NK-92 (cell line): Measurements from ENCODE around the gene ZBTB7B.

ENCODE experiments used
- DNase-seq: peaks from one replicate; lab custom pipeline; 2025; ENCODE audit not compliant: unreplicated experiment; lab: John Stamatoyannopoulos, UW

The ZBTB7B gene

DNA sequence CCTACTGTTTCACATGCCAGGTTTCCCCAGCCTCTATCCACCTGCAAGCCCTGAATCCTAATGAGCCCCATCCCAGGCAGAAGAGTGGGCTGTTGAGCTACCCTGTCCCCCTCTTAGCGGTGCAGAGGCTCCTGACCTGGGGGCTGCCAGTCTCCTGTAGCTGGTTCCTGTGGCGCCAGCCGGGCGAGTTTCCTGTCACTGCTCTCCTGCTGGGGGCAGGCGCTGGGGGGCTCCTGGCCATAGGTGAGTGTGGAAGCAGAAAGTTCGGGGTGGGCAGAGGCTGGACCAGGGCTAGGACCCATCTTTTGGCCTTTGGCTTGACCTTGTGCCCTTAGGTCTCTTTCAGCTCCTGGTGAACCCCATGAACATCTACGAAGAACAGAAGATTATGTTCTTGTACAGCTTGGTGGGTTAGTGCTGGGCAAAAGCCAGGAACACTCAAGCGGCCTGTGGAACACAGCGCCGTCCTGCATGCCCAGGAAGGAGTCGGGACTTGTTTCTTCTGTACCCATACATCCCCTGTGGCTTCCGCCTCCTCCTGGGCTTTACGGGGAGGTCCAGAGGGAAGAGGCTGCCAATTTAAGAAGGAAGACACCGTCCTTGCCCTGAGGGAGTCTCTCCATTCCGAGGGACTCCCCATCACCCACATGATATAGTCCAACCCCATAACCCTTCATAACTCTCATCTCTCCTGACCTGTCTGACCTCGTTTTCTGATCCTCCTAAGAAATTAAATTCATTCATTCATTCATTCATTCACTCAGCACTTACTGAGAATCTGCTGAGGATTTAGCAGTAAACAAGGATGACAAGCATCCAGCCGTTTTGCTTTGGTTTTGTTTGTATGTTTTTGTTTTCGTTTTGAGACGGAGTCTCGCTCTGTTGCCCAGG lies 32.0 kb downstream of the ZBTB7B start:
- no peak for DNase-seq

DNA sequence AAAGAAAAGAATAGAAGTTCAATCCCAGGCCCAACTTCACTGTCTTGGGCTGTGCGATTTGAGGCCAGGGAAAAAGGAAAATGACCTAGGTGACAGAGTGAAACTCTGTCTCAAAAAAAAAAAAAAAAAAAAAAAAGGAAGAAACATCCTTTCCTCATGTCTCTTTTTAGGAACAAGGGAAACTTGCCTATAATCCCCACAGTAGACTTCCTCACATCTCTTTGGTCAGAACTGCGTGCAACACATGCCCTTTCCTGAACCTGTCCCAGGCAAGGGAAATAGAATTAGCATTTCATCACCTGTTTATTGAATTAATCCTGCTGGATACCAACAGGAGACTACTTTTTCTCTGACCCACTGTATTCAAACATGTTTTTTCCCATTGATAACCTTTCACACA lies 33.3 kb downstream of the ZBTB7B start:
- no peak for DNase-seq

DNA sequence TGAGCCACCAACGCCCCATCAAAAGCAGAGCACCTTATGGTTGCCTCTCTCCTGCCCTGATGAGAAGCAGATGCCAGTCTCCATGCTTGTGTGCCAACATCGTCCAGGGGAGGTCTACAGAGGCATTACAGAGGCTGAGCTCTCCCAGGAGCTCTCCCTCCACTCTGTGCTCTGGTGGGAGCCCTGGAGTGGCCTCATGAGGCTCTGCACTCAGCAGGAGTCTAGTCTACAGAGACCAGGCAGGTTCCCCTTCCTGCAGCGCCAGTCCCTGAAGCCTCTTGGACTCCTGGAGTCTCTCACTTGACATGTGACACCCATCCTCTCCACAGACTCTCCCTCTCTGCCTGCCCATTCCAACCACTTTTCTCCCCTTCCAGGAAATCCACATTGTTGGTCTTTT lies 34.4 kb downstream of the ZBTB7B start:
- DNase-seq: no peak

DNA sequence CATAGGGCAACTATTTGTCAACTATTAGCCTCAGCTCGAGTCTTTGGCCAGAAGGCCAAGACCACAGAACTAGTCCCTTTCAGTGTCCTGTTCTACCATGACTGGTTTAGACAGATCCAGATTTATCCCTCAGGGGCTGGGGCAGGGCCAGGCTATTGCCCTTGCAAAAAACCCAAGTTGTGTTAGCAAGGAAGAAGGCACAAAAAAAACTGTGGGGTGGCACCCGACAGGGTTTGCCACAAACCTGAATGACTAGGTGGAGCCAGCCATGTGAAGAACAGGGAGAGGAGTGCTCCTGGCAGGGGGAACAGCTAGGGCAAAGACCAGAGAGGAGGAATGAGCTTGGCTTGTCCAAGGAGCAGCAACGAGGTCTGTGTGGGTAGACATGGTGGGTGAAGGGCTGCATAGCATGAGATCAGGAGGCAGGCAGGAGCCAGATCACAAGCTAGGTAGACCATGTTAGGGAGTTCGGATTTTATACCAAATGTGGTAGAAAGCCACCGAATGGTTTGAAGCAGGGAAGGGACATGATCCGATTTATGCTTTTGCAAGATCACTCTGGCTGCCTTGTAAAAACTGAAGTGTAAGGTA lies 35.3 kb downstream of the ZBTB7B start:
- DNase-seq: no peak

DNA sequence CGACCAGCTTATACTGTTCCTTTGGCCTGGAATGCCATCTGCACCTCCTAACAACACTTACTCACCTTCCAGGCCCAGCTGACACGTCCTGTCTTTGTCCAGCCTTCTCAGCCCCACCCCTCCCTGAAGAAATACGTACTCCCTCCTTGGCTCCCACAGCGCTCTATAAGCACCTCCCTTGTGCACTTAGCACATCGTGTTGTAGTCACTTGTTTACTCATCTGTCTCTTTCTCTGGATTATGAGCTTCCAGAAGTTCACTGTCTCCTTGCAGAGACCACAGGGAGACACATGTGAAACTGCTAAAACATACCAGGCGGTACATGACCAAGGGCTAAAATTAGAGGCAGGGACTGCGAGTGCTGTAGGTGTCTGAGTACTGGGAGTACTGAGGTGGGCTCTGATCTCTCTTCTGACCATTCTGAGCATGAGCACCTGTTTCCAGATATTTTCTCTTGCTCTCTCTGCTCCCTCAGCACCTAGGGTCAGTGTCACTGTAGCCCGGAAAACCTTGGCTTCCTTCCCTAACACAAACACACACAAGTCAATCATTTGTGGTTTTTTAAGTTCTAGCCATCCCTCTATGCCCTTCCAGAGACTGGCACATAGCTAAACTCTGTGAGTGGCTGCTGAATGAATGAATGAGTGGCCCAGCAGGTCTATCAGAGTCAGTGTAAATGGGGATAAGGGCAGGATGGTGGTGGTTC lies 36.2 kb downstream of the ZBTB7B start:
- DNase-seq: no peak

DNA sequence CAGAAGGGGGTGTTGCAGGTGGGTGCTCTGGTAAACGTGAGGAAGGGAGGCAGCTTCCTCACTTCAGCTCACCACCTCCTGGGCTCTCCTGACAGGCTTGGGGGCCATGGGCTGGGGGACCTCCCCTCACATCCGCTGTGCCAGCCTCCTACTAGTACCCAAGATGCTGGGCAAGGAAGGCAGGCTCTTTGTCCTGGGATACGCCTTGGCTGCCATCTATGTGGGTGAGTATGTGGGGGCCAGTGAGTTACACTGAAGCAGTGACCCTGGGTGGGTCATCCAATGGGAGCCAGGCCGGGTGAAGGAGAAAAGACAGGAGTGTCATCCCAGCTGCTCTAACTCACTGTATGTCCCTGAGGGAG lies 36.7 kb downstream of the ZBTB7B start:
- no peak for DNase-seq

DNA sequence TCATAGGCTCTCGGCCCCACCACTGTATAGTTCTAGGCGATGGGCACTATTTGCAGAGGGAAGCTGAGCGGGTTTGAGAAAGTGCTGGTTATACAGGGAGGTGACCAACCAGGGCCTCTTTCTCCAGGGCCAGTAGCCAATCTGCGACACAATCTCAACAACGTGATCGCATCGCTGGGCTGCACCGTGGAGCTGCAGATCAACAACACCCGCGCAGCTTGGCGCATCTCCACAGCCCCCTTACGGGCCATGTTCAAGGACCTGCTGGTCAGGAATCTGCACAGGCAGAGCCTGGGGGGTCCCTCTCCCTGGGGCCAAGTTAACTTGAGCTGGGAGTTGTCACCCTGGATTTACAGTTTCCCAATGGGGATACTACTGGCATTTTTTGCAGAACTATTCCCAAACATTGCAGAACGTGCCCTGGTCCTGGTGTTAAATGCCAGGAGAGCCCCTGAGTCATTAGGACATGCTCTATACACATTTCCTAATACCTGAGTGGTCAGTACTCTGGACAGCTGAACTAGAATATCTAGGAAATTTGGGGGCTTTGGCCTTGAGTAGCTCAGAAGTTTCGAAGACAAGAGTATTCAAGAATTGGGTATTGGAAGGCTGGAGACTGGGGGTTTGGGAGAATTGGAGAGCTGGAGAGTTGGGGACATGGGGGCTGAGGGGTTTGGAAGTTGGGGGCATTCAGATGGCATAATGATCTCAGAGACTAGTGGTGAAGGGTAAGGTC lies 37.9 kb downstream of the ZBTB7B start:
- no peak for DNase-seq

DNA sequence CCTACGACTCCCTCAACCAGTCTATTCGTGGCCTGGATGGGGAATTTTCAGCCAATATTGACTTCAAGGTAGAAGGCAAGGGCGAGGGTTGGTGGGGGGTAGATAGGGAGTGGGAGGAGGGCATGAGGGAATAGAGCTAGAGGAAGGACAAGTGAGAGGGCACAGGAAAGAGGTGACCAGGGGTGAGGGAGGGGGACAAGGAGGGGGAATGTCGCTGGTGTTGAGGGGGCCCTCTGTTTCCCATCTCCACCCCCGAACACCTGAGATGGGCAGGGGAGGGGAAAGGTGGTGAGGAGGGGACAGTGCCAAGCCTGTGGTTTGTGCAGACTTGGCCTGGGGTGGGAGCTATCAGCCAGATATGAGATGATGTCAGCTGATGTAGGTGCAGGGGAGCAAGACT lies 40.2 kb downstream of the ZBTB7B start:
- no peak for DNase-seq

DNA sequence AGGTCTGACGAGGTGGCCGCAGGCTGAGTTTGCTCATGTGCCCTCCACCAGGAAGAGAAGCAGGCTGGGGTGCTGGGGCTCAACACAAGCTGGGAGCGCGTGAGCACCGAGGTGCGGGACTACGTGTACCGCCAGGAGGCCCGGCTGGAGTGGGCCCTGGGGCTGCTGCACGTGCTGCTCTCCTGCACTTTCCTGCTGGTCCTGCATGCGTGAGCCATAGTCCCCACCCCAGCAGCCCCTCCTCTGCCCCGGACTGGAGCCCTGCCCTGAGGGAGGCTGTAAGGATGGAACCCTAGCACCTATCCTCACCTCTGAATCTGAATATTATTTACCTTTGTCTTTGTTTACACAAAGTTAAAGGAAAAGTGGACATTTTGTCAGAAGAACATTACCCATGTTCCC lies 40.7 kb downstream of the ZBTB7B start:
- DNase-seq: no peak

DNA sequence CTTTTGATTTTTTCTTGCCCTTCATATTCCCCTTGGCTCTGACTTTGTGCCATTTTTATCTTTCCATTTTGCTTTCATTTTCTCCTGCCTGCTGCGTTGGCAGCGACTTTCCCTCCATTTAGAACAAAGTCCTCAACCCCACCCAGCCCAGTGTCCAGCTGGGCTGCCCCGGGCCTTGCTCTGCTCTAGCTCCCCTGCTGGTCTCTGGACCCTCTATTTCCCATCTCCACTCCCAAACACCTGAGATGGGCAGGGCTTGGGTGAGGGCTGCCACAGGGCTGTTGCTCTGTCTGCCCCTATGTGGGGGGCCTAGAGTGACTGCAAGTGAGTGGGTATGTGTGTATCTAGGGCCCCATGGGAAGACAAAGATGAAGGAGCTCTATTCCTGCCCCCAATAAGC lies 41.2 kb downstream of the ZBTB7B start:
- no peak for DNase-seq

DNA sequence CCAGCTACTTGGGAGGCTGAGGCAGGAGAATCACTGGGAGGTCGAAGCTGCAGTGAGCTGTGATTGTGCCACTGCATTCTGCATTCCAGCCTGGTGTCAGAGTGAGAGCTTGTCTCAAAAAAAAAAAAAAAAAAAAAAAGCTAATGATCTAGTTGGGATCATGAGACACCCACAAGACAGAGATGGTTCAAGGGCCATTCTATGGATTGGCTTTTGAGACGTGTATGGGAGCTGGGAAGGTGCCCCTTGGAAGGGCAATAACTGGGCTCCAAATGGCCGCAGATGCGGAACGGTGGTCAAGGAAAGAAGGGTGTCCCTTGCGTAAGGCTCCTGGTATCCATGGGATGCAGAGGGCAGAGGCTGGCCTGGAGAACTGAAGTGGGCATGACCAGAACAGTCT lies 41.8 kb downstream of the ZBTB7B start:
- DNase-seq: no peak

DNA sequence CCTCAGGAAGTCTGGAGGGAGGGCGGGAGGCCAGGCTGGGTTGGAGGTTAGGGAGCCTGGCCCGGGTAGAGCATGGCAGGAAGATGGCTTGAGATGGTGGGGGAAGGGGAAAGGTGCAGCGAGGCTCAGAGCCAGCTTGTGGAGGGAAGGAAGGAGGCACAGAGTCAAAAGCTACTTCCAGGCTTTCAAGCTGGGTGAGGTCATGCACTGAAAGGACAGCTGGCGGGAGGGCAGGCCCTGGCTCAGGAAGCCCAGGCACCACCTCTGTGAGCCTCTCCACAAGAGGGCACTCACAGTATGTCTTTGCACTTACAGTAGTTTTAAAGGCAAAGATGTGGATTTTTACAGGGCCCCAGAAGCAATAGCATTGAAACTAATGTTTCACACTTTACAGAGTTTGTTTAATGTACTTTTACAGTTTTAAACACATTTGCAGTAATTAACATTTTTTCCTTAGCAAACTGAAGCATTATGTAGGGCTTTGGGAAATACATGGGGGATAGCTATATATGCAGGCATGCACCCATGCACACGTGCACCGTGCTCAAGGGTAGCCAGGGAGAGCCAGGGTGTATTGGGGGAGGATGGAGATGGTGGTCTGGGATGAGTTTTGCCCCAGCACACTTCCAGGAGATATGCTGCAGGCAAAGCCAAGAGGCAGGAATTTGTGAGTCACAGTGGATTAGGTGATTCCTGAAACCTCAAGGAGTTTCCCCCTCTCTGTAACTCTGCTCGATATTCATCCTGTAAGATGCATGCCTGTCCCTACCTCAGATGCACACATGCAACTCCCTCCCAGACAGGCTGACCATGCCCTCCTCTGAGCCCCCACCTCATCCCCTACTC lies 42.4 kb downstream of the ZBTB7B start:
- DNase-seq: no peak

DNA sequence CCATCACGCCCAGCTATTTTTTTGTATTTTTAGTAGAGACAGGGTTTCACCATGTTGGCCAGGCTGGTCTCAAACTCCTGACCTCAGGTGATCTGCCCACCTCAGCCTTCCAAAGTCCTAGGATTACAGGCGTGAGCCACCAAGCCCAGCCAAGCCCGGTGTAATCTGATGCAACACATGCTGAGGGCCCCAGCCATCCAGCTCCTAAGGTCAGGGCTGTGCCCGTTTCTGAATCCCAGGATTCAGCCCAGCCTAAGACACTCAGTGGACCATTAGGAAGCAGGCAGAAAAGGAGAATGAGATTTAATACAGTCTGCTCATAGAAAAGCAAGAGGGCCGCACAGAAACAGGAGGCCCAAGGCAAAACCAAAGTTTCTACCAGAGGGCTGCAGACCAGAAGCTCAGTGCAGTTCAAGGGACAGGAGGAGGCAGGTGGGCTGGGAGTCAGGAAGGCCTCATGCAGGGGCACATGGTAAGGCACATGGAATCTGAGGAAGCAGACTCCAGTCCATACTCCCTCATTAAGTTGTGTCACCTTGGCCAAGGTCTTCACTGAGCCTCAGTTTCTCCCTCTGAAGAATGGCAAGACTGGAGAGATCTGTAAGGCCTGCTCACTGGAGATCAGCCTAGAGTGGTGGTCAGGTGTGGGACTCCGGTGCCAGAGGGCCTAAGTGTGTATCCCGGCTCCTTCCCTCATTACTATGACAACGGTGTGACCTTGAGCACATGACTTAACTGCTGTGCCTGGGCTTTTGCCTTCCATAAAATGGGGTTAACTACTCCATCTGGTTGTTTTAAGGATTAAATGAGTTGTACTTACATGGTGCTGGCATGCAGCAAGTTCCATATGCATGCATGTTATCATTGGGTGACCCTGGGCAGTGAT lies 46.1 kb downstream of the ZBTB7B start:
- DNase-seq: no peak

DNA sequence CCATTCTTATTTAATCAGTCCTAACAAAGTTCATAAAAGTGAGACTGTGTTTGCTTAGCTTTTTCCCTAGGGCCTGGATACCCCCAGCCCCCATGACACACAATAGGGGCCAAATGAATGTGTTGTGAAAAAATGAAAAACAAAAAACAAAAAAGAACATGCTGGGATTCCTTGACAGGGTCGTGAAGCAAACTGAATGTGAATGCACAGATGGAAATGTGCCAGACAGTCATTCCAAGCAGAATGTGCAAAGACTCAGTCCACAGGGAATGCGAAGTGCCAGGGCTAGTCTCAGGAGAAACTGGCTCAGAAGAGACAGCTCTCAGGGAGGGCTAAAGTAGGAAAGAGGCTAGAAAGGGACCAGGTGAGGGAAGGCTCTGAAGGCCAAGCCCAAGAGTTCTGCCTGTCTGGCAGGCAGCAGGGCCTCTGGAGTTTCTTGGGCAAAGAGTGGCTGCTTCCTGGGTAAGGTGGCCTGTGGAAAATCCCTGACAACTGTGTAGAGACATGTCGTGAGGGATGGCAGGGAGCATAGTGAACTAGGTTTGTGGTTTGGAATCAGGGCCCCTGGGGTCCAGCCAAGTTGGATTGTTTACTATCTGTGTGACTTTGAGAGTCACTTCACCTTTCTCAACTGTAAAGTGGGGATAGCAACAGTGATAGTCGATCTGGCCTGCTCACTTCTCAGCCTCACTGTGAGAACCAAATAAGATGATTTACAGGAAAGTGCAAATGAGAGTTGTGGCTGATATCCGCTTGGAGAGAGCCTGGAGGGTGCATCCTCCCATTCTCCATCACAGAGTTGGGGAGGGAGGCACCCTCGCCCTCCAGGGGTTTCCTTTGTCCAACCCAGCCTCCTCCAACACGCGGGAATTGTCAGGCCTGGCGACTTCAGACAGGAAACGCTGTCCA lies 47.3 kb downstream of the ZBTB7B start:
- DNase-seq: no peak

DNA sequence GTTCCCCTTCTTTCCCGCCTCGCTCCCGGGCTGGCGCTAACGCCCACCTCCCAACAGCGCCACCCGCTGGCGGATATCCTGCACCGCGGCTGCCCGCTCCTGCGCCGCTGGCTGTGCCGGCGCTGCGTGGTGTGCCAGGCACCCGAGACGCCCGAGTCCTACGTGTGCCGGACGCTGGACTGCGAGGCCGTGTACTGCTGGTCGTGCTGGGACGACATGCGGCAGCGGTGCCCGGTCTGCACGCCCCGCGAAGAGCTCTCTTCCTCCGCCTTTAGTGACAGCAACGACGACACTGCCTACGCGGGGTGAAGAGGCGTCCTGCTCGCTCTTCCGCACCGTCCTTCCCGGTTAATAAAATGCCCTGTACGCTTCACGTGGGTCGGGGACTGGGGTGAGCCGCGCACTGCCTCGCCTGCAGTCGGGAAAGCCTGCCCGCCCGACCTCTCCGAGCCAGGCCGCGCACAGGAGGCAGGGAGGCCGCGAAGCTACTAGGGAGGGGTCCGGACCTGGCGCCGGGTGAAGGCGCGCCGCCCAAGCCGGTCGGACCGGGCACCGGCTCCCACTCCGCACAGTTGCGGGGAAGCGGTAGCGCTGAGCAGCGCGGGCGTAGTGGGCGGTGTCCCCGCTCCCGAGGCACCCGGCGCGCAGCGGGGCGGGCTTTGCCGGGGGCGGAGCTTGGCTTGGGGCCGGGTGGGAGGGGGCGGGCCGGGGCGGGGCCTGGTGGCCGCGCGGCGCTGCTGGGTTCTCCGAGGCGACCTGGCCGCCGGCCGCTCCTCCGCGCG lies 48.1 kb downstream of the ZBTB7B start, which contains the start of gene ADAM15:
ADAM15 (plus strand) TSS at position 757 of the 782 bp plus-strand sequence. CDS start 71 bp downstream, outside the sequence.
- DNase-seq: no peak

DNA sequence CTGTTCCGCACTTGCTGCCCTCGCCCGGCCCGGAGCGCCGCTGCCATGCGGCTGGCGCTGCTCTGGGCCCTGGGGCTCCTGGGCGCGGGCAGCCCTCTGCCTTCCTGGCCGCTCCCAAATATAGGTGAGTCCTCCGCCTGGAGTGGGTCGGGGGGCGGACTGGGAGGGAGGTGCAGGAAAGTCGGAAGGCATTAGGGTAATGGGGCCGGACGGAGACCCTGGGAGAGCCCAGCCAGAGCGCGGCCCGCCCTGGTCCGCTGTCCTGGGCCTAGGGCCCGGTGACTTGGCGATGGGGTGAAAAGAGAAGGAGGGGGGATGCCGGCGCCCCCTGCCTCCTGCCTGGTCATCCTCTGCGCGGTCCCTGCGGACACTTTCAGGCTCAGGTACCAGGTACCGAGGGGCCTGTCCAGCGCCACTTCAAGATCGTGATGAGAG lies 48.8 kb downstream of the ZBTB7B start:
- DNase-seq: no peak

DNA sequence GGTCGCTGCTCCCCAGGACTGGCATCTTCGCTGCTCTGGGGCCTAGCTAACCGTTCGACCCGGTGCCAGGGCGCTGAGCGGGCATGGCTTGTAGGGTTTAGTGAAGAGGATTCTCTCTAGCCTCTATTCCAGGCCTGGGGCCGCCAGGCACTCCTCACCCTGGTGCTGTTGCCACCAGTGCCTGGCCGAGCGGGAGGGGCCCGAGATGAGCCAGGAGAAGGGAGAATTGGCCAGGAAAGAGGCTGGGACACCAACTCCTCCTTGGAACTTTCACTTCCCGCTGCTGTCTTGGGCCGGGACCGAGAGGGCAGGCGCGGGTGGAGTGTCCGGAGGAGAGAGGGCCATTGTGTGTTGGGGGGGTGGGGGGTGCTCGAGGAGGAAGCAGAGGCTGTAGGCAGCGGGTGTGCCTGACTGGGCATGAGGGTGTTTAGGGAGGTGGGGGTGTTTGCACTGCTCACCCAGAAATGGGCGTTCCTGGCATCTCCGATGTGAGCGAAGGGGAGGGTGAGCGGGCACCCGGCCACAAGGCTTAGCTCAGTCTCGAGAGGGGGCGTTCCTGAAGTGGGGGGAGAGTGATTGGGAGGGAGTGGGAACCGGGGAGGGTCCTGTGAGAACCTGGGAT lies 49.3 kb downstream of the ZBTB7B start:
- no peak for DNase-seq
